ENCODE measurements around the gene EPM2AIP1.

DNA sequence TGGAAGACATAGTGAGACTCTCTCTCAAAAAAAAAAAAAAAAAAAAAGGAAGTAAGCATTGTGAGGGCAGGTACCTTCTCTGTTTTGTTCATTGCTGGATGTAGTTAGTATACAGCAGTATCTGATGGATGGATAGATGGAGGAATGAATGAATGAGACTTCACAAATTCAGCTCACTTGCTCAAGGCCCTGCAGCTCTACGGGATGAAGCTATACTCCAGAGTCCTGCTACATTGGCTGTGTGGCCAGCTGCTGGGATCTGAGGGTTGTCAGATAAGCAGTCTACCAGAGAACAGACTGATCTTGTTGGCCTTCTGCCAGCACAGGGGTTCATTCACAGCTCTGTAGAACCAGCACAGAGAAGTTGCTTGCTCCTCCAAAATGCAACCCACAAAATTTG is 35.4 kb upstream of the EPM2AIP1 start:
- TF ChIP-seq, protein P1, sequence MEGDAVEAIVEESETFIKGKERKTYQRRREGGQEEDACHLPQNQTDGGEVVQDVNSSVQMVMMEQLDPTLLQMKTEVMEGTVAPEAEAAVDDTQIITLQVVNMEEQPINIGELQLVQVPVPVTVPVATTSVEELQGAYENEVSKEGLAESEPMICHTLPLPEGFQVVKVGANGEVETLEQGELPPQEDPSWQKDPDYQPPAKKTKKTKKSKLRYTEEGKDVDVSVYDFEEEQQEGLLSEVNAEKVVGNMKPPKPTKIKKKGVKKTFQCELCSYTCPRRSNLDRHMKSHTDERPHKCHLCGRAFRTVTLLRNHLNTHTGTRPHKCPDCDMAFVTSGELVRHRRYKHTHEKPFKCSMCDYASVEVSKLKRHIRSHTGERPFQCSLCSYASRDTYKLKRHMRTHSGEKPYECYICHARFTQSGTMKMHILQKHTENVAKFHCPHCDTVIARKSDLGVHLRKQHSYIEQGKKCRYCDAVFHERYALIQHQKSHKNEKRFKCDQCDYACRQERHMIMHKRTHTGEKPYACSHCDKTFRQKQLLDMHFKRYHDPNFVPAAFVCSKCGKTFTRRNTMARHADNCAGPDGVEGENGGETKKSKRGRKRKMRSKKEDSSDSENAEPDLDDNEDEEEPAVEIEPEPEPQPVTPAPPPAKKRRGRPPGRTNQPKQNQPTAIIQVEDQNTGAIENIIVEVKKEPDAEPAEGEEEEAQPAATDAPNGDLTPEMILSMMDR (IDR thresholded peaks at IDR 0.05; ENCODE audit: low read depth, low read length, missing input control), result no peak
- TF ChIP-seq RXRA (IDR thresholded peaks at IDR 0.05), result no peak
- no peak for TF ChIP-seq GABPA (IDR thresholded peaks at IDR 0.05 in 1 of 2, conservative IDR thresholded peaks at IDR 0.05 in 1 of 2)
- no peak for TF ChIP-seq SP1 (IDR thresholded peaks at IDR 0.05)
- TF ChIP-seq FOXA1 (IDR thresholded peaks at IDR 0.05), result no peak
- TF ChIP-seq, protein P2, sequence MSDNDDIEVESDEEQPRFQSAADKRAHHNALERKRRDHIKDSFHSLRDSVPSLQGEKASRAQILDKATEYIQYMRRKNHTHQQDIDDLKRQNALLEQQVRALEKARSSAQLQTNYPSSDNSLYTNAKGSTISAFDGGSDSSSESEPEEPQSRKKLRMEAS (IDR thresholded peaks at IDR 0.05), result no peak
- TF ChIP-seq RAD21 (IDR thresholded peaks at IDR 0.05), result peak in 1 of 2 donors; percentile 11
- TF ChIP-seq, protein P3, sequence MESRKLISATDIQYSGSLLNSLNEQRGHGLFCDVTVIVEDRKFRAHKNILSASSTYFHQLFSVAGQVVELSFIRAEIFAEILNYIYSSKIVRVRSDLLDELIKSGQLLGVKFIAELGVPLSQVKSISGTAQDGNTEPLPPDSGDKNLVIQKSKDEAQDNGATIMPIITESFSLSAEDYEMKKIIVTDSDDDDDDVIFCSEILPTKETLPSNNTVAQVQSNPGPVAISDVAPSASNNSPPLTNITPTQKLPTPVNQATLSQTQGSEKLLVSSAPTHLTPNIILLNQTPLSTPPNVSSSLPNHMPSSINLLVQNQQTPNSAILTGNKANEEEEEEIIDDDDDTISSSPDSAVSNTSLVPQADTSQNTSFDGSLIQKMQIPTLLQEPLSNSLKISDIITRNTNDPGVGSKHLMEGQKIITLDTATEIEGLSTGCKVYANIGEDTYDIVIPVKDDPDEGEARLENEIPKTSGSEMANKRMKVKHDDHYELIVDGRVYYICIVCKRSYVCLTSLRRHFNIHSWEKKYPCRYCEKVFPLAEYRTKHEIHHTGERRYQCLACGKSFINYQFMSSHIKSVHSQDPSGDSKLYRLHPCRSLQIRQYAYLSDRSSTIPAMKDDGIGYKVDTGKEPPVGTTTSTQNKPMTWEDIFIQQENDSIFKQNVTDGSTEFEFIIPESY (IDR thresholded peaks at IDR 0.05), result no peak
- TF ChIP-seq, protein P4, sequence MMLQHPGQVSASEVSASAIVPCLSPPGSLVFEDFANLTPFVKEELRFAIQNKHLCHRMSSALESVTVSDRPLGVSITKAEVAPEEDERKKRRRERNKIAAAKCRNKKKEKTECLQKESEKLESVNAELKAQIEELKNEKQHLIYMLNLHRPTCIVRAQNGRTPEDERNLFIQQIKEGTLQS (IDR thresholded peaks at IDR 0.05), result no peak
- TF ChIP-seq, protein P5, sequence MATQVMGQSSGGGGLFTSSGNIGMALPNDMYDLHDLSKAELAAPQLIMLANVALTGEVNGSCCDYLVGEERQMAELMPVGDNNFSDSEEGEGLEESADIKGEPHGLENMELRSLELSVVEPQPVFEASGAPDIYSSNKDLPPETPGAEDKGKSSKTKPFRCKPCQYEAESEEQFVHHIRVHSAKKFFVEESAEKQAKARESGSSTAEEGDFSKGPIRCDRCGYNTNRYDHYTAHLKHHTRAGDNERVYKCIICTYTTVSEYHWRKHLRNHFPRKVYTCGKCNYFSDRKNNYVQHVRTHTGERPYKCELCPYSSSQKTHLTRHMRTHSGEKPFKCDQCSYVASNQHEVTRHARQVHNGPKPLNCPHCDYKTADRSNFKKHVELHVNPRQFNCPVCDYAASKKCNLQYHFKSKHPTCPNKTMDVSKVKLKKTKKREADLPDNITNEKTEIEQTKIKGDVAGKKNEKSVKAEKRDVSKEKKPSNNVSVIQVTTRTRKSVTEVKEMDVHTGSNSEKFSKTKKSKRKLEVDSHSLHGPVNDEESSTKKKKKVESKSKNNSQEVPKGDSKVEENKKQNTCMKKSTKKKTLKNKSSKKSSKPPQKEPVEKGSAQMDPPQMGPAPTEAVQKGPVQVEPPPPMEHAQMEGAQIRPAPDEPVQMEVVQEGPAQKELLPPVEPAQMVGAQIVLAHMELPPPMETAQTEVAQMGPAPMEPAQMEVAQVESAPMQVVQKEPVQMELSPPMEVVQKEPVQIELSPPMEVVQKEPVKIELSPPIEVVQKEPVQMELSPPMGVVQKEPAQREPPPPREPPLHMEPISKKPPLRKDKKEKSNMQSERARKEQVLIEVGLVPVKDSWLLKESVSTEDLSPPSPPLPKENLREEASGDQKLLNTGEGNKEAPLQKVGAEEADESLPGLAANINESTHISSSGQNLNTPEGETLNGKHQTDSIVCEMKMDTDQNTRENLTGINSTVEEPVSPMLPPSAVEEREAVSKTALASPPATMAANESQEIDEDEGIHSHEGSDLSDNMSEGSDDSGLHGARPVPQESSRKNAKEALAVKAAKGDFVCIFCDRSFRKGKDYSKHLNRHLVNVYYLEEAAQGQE (IDR thresholded peaks at IDR 0.05), result no peak
- no peak for TF ChIP-seq YY1 (IDR thresholded peaks at IDR 0.05)
- no peak for TF ChIP-seq TAF1 (conservative IDR thresholded peaks at IDR 0.05)
- TF ChIP-seq EGR1 (IDR thresholded peaks at IDR 0.05; ENCODE audit: low read depth in 2 of 2), result no peak
